Measurements from ENCODE around the gene ARIH2. TPM values are rescaled to one million over a fixed set of nuclear protein-coding genes. Genes with fewer than 3 reads are reported as not detected.

ARIH2 gene
- total RNA-seq, 1 donor = 120 TPM

DNA sequence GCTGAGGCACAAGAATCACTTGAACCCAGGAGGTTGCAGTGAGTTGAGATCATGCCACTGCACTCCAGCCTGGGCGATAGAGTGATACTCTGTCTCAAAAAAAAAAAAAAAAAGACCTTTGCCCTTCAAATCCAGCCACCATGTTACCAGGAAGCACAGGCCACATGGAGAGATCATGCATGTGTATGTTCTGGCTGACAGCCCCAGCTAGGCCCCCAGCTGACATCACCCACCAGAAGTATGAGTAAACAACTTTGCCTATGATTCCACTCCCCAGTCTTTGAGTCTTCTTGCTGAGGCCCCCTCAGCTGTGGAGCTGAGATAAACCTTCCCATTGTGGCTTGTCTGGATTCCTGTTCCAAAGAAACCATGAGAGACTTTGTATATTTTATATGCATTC is 3.3 kb upstream of the ARIH2 start:
- H3K27me3 ChIP-seq (ENCODE audit: insufficient read depth, low read length) = no peaks in the 10 kb centered on the region
- H3K4me3 ChIP-seq (ENCODE audit: low read length) = no peak overlapping the region
- H3K9me3 ChIP-seq (ENCODE audit: low read depth, low read length) = no peaks in the 10 kb centered on the region
- H3K4me1 ChIP-seq (ENCODE audit: insufficient read depth, low read length) = peaks cover 25% of the 10 kb centered on the region

DNA sequence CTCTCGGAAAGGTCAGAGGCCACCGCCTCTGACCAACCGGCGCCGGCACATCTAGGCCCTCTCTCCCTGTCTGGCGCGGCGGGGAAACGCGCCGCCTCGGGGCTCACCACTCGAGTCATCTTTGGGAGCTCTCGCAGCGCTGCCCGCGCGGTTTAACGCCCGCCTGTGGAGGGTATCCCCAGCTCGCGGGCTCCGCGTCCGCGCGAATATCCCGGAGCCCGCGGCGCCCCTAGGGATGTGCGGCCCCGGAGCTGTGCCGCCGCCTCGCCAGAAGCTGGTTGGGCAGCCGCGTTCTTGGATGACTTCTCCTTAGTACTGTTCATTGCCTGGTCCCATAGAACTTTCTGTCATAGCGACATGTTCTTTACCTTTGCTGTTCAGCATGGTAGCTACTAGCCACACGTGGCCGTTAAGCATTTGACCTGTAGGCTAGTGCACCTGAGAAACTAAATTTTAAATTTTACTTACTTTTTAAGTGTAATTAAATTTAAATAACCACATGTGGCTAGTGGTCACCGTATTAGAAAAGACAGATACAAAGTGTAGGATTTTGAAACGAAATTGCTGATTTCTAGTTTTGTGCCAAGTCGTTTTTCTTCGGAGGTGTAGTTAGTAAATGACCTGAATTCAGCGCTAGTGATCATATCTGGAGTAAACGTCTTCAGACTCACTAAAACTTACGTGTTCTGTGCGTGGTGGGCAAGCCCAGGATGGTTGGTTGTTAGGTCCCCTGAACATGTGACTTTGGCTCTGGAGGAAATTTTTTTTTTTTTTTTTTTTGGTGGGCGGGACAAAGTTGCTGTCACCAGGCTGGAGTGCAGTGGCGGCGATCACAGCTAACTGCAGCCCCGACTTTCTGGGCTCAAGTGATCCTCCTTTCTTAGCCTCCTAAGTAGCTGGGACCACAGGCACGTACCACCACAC is 835 bp downstream of the ARIH2 start:
- H3K4me1 ChIP-seq (ENCODE audit: insufficient read depth, low read length) = peaks cover 40% of the 10 kb centered on the region
- peak overlapping the region; percentile 91 for H3K4me3 ChIP-seq (ENCODE audit: low read length)
- H3K27me3 ChIP-seq (ENCODE audit: insufficient read depth, low read length) = no peaks in the 10 kb centered on the region

DNA sequence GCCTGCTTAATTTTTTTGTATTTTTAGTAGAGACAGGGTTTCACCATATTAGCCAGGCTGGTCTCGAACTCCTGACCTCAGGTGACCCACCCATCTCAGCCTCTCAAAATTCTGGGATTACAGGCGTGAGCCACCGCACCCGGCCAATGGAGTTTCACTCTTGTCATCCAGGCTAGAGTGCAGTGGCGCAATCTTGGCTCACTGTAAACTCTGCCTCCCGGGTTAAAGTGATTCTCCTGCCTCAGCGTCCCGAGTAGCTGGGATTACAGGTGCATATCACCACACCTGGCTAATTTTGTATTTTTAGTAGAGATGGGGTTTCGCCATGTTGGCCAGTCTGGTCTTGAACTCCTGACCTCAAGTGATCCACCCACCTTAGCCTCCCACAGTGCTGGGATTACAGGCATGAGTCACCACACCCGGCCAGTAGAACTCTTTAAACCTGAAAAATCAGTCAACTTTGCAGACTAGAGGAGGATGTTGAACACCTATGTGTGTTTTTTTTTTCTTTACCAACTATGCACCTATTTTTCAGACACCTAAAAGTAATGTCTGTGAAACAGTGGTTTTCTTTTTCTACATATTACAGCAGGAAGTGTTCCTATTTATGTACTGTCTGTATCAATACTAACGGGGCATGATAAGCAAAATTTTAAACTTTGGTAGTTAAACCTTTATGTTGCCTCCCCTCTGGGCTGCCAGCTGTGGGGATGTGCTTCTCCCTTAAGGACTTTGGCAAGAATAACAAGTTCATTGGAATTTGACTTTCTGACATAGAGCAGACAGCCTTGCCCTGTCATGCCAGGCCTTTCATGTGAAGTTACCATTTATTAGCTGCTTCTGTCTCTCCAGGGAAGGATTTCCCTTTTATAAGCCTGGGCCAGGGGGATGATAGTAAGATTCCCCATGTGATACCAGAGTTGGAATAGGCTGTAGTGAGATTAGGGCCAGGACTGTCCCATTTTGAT is 8.1 kb downstream of the ARIH2 start:
- Histone ChIP-seq H3K27me3 (ENCODE audit: insufficient read depth, low read length) (no peaks in the 10 kb centered on the region), H3K4me3 (ENCODE audit: low read length) (no peak overlapping the region), H3K4me1 (ENCODE audit: insufficient read depth, low read length) (peaks cover 46% of the 10 kb centered on the region), H3K9me3 (ENCODE audit: low read depth, low read length) (no peaks in the 10 kb centered on the region)

More for the DNA sequence above, 835 bp downstream of the ARIH2 start:
- H3K9me3 ChIP-seq (ENCODE audit: low read depth, low read length) = no peaks in the 10 kb centered on the region

DNA sequence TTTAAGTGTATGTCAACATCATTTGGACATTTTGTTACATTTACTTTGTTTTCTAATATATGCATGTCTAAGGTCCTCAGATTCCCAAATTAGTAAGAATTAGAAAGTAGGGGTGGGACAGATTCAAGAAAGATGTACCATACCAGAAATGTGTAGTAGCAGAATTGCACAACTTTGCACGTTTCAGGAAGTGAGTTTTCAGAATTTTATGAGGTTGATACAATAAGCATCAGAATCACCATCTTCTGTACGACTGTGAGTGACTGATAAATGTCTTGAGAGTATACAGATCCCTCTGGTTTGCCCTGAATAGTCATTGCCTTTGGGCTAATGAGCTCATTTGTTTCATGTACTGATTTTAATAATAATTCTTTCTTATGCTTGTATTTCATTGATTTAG is 9.3 kb downstream of the ARIH2 start:
- Histone ChIP-seq H3K27me3 (ENCODE audit: insufficient read depth, low read length) (no peaks in the 10 kb centered on the region), H3K4me3 (ENCODE audit: low read length) (no peak overlapping the region), H3K4me1 (ENCODE audit: insufficient read depth, low read length) (peaks cover 55% of the 10 kb centered on the region), H3K9me3 (ENCODE audit: low read depth, low read length) (no peaks in the 10 kb centered on the region)

DNA sequence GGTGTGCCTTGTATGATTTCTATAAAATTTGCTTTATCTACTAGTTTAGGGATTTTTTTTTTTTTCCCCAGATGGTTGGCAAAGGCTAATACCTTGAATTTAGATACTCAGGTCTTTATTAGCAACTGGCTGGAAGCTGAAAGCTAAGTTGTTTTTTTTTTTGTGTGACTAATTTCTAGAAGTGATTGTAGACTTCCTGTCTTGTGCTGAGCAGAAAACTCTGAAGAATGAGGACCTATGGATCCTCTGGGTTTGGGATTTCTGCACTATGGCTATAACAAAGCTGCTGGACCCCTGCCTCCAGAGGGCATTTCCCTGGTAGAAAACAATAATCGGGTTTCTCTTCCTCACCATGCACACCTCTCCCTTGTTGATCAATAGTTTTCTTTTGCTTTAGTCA is 10.0 kb downstream of the ARIH2 start:
- H3K27me3 ChIP-seq (ENCODE audit: insufficient read depth, low read length) = no peaks in the 10 kb centered on the region
- no peak overlapping the region for H3K4me3 ChIP-seq (ENCODE audit: low read length)
- no peaks in the 10 kb centered on the region for H3K9me3 ChIP-seq (ENCODE audit: low read depth, low read length)
- peaks cover 55% of the 10 kb centered on the region for H3K4me1 ChIP-seq (ENCODE audit: insufficient read depth, low read length)

DNA sequence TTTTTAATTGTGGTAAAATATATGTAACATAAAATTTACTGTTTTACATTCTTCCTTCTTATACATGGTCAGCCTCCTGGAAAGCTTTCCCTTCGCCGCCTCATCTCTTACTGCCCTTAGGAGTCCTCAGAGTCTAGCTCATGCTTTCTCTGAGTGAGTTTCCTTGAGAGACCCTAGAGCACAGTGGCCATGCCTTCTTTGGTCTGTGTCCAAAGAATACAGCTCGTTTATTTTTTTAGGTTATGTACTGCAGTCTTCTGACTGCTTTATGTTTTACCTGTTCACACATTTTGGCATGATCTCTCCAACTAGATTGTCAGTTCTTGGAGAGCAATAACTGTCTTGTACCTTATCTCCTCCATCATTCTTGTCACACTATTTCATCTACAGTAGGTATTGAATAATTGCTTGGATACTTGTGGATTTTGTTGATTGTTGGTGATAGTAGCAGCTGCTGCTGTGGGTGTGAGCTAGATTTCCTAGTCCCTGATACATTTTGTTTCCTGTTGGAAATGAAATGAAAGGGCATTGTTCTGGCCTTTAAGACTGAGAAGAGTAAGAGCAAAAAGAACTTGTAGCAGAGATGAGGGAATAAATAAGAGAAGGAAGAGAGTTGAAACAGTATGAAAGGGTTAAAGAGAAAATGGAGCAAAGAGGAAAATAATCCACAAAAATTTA is 10.9 kb downstream of the ARIH2 start:
- H3K9me3 ChIP-seq (ENCODE audit: low read depth, low read length) = no peaks in the 10 kb centered on the region
- H3K4me3 ChIP-seq (ENCODE audit: low read length) = no peak overlapping the region
- peaks cover 55% of the 10 kb centered on the region for H3K4me1 ChIP-seq (ENCODE audit: insufficient read depth, low read length)
- no peaks in the 10 kb centered on the region for H3K27me3 ChIP-seq (ENCODE audit: insufficient read depth, low read length)

DNA sequence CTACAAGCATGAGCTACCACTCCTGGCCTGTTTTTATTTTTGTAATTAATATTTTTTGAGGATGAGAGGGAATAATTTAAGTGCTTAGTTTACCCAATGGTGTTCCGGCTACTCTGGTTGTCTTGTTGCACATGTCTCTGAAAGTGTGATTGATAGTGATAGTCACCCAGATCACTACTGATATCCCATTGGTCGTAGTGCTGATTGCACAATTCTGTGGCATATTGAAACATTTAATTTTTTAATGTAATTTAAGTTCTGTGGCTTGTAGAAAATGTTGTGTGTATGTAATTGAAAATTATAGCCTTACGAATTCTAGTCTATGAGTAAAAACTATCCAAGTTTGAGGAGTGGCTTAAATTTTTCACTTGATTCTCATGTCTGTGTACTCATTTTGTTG is 11.9 kb downstream of the ARIH2 start:
- Histone ChIP-seq H3K4me1 (ENCODE audit: insufficient read depth, low read length) (peaks cover 55% of the 10 kb centered on the region), H3K4me3 (ENCODE audit: low read length) (no peak overlapping the region), H3K9me3 (ENCODE audit: low read depth, low read length) (no peaks in the 10 kb centered on the region), H3K27me3 (ENCODE audit: insufficient read depth, low read length) (no peaks in the 10 kb centered on the region)

DNA sequence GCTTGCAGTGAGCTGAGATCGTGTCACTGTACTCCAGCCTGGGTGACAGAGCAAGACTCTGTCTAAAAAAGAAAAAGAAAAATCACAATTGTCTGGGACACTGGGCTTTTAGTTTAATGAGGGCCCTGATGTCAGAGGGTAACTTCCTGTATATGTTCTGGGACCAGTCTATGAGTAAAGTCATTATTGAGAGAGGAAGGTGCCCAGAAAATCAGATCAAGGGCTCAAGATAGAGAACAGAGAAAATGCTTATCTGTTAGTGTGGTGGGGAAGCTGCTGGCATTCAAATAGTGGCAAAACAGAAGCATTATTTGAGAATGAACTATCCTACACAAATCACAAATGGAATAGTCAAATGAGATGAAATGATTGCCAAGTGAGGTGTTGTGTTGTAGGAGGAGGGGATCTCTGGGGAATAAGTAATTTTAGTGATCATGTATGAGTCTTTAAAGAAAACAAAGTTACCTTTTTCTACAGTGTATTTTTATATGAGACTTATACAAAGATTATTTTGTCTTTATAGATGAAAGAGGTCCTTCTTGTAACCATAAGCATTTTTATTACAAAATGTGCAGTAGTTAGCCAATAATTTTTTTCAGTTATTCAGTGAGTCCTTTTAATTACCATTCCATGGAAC is 13.4 kb downstream of the ARIH2 start:
- Histone ChIP-seq H3K4me3 (ENCODE audit: low read length) (no peak overlapping the region), H3K27me3 (ENCODE audit: insufficient read depth, low read length) (no peaks in the 10 kb centered on the region), H3K4me1 (ENCODE audit: insufficient read depth, low read length) (peaks cover 44% of the 10 kb centered on the region), H3K9me3 (ENCODE audit: low read depth, low read length) (no peaks in the 10 kb centered on the region)

DNA sequence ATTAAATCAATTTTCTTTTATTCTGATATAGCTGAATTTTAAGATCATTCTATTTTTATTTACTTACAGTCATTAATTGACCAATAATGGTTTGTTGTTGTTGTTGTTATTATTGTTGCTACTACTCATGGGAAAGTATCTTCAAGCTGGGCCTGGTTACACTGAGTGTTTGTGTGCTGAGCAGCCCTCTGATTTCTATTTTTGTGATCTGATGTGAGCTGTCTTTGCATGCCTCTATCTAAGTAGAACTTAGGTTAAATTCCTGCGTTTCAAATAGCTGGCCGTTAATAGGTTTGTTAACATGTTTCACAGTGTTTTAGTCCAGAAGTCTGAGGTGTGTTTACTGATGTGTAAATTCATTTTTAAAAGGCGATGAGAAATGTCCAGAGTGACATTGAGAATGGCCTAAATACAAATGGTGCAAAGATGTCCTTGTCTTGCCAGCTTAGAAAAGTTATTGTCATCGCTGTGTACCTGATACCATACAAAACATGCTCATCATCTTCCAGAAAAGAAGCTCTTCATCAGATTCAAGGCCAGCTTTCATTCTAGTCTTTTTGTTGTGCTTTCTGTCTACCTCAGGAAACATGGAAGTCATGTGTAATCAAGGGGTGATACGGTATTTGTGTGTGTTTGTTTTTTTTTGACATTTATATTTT is 15.8 kb downstream of the ARIH2 start:
- Histone ChIP-seq H3K4me1 (ENCODE audit: insufficient read depth, low read length) (peaks cover 20% of the 10 kb centered on the region), H3K27me3 (ENCODE audit: insufficient read depth, low read length) (no peaks in the 10 kb centered on the region), H3K9me3 (ENCODE audit: low read depth, low read length) (no peaks in the 10 kb centered on the region), H3K4me3 (ENCODE audit: low read length) (no peak overlapping the region)

DNA sequence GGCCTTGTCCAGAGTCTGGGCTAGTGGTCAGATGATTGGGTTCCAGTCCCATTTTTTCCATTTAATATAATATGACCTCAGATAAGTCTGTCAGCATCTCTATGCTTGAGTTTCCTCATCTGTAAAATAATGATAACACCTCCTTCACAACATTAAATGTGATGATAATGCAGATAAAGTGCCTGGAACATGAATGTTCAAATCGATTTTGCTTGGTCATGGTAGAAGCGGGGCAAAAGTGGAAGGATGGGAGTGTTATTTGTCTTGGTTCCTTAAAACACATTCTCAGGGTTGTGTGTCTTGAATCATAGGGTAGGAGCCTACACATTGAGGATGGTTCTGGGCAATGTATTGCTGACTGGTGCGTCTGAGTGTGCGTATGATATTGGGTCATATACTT is 16.9 kb downstream of the ARIH2 start:
- H3K9me3 ChIP-seq (ENCODE audit: low read depth, low read length) = no peaks in the 10 kb centered on the region
- H3K4me1 ChIP-seq (ENCODE audit: insufficient read depth, low read length) = peaks cover 12% of the 10 kb centered on the region
- H3K27me3 ChIP-seq (ENCODE audit: insufficient read depth, low read length) = no peaks in the 10 kb centered on the region
- H3K4me3 ChIP-seq (ENCODE audit: low read length) = no peak overlapping the region

DNA sequence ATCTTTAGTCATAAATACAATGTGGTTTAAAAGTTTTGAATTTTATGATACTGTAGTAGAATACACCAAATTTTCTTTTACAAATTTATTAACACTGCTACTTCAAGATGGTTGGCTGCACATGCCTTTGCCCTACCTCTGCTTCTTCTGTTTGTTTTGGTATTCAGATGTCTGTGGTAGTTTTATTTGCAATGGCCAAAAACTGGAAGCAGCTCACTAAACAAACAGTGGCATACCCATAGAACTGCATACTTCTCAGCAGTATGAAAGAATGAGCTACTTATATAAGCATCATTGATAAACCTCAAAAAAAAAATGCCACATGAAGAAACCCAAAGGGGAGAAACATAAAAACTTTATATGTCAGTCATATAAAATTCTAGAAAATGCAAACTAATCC is 19.5 kb downstream of the ARIH2 start:
- Histone ChIP-seq H3K27me3 (ENCODE audit: insufficient read depth, low read length) (no peaks in the 10 kb centered on the region), H3K4me1 (ENCODE audit: insufficient read depth, low read length) (no peaks in the 10 kb centered on the region), H3K4me3 (ENCODE audit: low read length) (no peak overlapping the region), H3K9me3 (ENCODE audit: low read depth, low read length) (no peaks in the 10 kb centered on the region)

DNA sequence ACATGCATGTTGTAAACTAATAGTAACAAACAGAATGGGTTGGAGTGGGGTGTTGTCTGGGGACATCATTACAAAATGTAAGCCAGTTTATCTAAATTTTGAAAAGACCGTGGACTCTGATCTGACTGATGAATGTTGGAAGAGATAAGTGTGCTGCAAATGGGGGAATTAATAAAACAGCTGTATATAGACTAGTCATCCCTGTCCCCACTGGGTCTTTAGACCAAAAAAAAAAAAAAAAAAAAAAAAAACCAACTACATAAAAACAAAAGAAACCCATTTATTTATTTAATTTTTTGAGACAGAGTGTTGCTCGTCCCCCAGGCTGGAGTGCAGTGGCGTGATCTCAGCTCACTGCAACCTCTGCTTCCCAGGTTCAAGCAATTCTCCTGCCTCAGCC is 20.0 kb downstream of the ARIH2 start:
- no peaks in the 10 kb centered on the region for H3K4me1 ChIP-seq (ENCODE audit: insufficient read depth, low read length)
- H3K4me3 ChIP-seq (ENCODE audit: low read length) = no peak overlapping the region
- H3K9me3 ChIP-seq (ENCODE audit: low read depth, low read length) = no peaks in the 10 kb centered on the region
- H3K27me3 ChIP-seq (ENCODE audit: insufficient read depth, low read length) = no peaks in the 10 kb centered on the region

DNA sequence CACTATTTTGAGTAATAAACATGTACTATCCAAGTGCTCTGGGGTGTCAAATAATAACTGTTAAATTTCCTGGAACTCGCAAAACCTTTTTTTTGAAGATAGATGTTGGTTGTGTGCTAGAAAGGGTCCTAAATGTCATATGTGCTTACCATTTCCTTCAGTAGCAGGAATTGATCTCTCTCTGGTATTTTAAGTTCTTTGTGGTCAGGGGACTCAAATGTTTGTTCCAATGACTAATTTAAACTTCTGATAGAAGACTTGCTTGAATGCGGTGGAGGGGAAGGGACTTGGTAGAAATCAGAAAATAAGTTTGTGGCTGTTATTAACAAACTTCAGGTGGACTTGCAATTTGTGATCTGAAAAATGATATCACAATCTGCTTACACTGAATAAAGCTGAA is 26.8 kb downstream of the ARIH2 start:
- no peak overlapping the region for H3K4me3 ChIP-seq (ENCODE audit: low read length)
- H3K4me1 ChIP-seq (ENCODE audit: insufficient read depth, low read length) = no peaks in the 10 kb centered on the region
- H3K9me3 ChIP-seq (ENCODE audit: low read depth, low read length) = no peaks in the 10 kb centered on the region
- H3K27me3 ChIP-seq (ENCODE audit: insufficient read depth, low read length) = no peaks in the 10 kb centered on the region

DNA sequence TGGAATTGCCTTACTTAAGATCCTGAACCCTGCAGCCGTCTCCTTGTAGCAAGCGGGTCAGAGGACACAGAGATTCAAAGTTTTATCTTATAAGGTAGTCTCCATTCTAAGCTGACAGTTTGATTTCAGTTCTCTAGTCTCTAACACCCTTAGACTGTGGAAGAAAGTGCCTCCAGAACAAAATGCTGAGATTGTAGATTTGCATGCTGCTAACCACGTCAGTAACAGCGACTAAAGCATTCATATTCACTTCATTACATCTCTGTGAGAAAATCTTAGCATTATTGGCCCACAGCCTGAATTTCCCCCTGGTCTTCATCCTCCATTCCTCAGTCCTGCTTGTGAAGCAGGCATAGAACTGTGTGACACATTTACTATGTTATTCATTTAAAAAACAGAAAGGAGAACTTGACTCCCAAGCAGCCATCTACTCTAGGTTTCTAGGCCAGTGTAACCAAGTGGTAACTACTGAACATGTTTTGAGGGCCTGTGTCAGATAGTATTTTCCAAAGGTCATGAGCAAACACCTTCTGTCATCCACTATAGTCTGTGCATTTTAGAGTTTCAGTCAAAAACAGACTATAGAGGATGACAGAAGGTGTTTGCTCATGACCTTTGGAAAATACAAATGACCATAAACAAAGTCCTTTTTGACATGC is 27.4 kb downstream of the ARIH2 start:
- H3K9me3 ChIP-seq (ENCODE audit: low read depth, low read length) = no peaks in the 10 kb centered on the region
- H3K27me3 ChIP-seq (ENCODE audit: insufficient read depth, low read length) = no peaks in the 10 kb centered on the region
- H3K4me3 ChIP-seq (ENCODE audit: low read length) = no peak overlapping the region
- H3K4me1 ChIP-seq (ENCODE audit: insufficient read depth, low read length) = no peaks in the 10 kb centered on the region

Data from mononuclear cell (primary cell).